ENCODE data around the gene RASGRF2.

GRCh38 chr5:81006947-81007636 is 46.9 kb downstream of the RASGRF2 start:
- TF ChIP-seq, protein P1, sequence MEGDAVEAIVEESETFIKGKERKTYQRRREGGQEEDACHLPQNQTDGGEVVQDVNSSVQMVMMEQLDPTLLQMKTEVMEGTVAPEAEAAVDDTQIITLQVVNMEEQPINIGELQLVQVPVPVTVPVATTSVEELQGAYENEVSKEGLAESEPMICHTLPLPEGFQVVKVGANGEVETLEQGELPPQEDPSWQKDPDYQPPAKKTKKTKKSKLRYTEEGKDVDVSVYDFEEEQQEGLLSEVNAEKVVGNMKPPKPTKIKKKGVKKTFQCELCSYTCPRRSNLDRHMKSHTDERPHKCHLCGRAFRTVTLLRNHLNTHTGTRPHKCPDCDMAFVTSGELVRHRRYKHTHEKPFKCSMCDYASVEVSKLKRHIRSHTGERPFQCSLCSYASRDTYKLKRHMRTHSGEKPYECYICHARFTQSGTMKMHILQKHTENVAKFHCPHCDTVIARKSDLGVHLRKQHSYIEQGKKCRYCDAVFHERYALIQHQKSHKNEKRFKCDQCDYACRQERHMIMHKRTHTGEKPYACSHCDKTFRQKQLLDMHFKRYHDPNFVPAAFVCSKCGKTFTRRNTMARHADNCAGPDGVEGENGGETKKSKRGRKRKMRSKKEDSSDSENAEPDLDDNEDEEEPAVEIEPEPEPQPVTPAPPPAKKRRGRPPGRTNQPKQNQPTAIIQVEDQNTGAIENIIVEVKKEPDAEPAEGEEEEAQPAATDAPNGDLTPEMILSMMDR (IDR thresholded peaks at IDR 0.05), result no peak
- TF ChIP-seq POLR2A (IDR thresholded peaks at IDR 0.05) (no peak), EP300 (IDR thresholded peaks at IDR 0.05; ENCODE audit: low read depth) (no peak)

Data from transverse colon (tissue), 3 donors.